NOMO-1 (cell line): Measurements from ENCODE around the gene BCL2.
A peak's percentile ranks its signal among the peaks of the same experiment; 100 is the strongest.

Experiments
- DNase-seq, 2 experiments: peaks; one replicate each; lab custom pipeline; 2025; ENCODE audit not compliant: unreplicated experiment in 2 of 2; lab: John Stamatoyannopoulos, UW

The BCL2 gene

GRCh38 chr18:63148449-63149301 lies 170.9 kb downstream of the BCL2 start:
- no peak for DNase-seq

DNA sequence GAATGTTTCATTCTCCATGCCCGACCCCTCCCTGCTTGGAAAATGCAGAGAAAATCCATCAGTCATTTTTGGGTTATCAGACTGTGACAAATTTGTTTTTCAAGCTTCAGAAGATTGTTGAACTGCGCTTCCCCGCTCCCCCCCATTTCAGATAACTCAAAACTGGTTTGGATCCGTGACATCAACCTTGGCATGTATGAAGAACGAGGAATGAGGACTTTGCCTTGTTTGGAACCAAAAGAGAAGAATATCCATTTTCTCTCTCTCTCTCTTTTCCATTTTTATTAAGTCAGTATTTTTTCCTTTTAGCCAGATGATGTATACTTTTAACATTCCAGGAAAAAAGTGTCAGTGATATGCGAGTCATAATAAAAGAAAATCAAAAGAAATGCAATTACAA lies 171.6 kb downstream of the BCL2 start:
- DNase-seq: no peak

GRCh38 chr18:63146828-63147409 lies 172.7 kb downstream of the BCL2 start:
- DNase-seq: no peak

GRCh38 chr18:63145851-63146555 lies 173.6 kb downstream of the BCL2 start:
- no peak for DNase-seq

DNA sequence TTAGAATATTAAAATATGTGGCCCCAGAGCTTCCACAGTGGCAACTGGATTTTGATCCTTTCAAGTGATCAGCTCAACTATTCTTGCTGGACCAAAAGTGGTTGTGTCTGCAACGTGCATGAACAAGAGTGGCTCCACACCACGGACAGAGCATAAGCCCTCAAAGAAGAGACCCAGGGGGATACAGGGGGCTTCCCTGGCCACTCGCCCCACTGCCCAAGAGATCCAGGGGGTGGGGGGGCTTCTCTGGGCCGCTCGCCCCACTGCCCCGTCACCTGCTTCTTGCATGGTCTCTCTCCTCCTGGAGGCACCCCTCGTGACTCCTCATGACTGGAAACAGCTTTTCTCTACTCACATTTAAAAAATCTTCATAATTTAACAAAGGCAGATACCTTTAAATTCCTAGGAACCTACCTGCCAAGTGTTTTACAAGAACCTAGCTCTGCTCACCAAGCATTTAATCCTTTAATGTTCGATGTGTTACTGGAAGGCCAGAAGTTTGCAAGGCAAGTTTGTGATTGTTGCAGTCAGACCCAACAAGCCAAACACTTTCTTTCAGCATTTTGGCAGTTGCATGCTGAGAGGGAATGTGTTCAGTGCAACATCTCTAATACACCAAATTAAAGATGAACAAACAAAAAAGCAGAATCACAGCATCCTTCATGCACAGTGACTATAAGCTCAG lies 174.3 kb downstream of the BCL2 start:
- no peak for DNase-seq

GRCh38 chr18:63144748-63145147 lies 174.8 kb downstream of the BCL2 start:
- DNase-seq: no peak

DNA sequence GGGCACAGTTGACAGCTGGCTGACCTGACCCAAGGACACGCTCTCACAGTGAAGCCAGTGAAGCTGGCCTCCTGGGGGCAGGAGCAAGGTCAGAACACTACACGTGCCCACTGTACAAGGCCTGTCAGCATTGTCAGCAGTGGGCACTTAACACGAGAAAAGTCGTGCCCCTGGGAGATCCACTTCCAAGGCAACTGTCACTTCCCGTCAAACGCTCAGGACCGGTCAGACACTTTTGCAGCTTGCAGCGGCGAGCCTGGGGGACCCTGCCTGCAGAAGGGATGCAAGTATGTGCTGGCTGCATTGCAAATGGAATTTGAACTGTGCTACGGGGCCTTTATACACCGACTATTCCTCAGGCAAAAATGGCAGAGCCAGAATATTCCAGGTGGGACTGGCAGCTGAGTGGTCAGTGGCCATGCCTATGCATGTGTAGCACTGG lies 176.2 kb downstream of the BCL2 start:
- DNase-seq: no peak

GRCh38 chr18:63142594-63143225 lies 176.9 kb downstream of the BCL2 start:
- DNase-seq: peak; percentile 22 to 36

DNA sequence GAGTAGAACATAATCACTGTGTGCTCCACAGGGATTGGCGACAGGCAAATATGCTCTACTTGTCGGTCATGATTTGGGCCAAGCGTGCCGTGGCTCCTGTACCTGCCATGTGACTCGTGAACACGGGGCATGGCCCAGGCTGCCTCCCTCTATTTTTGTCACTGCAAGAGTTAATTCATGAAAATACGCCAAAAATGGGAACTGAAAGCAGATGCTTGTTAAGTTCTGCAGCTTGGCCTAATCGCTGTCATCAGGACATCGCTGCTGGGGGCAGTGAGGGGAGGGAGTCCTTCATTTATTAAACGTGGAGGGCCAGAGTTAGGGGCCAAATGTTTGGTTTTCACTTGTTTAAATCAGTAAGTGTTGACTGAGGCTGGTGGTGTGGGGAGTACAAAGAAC lies 177.8 kb downstream of the BCL2 start:
- peak; percentile 77 to 85 for DNase-seq

DNA sequence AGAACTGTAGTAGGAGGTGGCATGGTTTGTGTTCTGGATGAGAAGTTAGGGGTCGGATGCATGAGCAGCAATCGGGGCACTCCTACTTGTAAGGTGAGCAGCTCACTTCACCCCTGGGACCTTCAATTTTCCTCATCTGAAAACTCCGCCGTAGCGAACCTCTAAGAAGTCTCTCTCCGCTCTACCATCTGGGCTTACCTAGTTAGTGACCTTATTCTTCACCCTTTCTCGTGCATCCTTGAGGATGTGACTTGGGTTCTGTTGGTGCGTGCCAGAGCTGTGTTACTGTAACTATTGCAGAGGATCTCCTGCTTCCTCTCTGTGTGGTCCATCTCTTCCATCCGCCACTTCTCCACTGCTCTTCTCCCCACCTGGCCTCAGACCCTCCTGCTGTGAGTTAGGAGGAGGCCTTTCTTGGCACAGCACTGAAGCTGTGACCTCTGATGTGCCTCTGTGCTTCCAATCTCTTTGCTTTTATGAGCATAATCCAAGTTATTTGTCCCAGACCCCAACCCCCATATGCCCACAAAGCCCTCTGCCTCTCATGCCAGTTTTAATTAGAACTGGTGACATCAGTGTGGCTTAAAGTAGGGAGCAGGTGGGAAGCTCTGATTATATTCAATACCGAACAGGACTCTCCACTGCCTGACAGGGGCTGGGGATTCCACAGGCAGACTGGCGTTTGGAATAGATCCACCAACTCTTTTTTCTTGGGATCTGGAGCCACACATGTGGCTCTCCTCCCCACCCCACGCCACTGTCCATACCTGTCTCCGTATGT lies 178.4 kb downstream of the BCL2 start:
- no peak for DNase-seq

GRCh38 chr18:63140038-63140450 lies 179.5 kb downstream of the BCL2 start:
- DNase-seq: no peak

DNA sequence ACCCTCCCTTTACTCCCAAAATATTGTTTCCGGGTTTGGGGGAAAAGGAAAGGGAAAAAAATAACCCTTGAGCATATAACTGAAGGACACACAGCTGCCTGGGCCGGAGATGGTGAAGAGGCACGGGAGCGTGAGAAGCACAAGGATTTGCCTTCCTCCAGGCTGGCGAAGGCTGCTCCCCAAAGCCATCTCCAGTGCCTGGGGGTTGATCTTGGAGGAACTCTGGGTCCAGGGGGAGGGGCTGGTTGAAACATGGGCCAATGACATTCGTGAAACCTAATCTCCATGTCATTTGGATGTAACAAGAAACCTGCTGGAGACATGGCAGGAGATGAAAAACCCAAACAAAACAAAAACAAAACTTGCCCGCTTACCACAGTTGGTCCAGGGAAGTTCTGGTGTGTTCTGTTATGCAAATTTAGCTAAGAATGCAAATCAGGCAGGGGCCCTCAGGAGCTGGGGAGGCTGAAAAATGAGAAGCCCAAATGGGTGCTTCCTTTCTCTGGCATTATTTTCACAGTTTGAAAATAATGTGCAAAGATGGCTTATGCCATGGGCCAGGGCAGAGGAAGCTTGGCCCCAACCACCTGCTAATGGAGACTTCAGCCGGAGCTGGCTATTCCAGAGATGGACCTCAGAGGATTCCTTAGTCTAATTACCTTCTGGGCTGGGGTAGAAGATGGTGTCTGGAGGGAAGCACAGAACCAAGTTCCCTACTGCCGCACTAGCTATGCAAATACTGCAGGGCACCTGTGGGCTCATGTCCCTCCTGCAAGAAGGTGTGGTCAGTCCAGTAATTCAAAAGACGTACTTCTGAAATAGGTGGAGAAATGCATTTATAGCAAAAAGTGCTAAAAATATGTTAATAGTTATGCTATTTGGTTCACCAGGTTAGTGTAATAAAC lies 180.9 kb downstream of the BCL2 start:
- no peak for DNase-seq

DNA sequence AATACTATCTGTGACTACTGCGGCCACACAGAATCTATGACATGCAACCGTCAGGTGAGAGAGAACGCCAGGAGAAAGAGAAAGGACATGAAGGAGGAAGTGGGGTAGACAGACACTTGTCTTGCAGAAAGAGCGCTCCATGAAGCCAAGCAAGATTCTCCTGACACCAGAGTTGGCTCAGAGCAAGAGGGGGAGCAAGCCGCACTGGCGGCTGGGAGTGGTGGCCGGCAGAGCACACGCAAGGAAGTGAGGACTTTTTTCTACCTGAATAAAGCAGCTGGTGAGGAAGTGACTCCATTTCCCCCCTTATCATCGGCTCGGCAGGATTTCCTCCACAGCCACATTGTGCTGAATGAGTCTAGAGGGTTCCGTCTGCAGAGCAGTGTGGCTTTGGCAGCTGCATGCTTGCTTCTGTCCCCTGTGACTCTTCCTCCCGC lies 181.6 kb downstream of the BCL2 start:
- DNase-seq: no peak

DNA sequence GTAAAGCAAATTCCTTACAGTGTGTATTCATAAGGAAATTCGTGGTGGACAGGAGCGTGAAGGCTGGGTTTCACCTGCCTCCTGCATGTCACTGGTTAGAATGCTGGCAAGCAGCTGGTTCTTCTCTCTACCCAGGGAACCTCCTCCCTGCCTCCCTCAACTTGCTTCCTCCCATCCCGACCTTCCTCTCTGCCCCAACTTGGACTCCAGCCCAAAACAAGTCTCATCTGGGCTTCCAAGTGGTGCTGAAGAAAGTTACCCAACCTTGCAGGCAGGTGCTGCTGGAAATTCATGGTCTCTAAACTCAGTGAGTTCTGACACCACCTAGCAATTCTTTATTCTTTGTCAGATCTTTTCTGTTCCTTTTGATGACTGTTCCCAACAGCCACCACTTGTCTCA lies 184.5 kb downstream of the BCL2 start:
- no peak for DNase-seq

DNA sequence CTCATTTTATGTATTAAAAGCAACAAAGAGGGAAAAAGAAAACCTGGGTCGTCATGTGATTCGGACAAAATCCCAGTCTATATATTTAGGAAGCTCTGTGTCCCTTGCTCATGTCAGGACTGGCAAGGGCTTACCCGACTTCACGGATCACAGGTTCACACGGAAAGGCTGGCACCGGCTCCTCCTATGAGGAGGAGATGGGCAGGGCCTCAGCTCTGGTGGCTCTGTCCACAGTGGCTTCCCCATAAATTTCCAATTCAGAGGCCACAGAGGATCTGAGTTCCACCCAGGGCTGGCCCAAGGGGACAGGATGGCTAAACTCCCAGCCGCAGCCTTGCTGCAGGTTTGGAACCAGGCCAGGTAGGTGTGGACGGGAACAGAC lies 186.8 kb downstream of the BCL2 start:
- no peak for DNase-seq

GRCh38 chr18:63131959-63132818 lies 187.4 kb downstream of the BCL2 start:
- DNase-seq: no peak

DNA sequence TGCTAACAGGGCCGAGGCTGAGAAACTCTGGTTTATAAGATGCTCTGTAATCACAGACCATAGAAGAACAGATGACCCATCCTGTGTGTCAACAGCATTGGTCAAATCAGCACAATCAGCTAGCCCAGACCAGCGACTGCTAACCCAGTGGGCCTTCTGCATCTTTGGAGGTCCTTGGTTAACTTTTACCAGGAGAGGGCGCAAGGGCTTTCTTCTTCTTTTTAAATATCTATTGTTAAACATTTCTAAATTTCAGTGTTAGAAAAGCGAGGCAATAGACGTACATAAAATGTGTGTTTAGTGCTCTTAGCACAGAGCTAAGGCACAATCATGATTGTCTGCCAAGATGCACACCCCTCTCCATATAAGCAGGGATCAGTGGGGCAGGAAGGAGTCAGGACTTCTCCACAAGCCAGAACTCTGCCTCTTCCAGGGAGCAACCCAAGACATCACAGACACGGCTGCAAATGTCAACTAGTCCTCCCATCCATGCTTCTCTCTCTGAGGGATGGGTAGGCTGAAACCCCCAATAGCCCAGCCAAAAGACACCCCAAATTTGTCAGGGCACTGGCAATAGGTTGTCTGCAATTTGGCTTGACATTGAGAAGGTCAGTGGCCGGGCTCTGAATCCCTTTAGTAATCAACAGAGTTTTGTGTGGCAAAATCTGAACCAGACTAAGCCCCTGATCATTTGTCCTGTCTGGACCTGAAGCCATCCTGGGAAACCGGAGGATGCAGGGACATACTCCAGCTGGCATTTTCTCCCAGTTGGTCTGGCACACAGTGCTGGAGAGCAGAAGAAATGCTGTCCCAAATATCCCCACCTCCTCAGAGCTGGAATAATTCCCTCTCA lies 188.2 kb downstream of the BCL2 start:
- peak; percentile 9 to 34 for DNase-seq
